C4-2B (cell line): ENCODE results near the gene FADS2.

Experiments used
- H3K27ac ChIP-seq: fragments of 450-650 bp; 2 replicates; pipeline ENCODE4 v1.5.1; 2017
- CTCF ChIP-seq: fragments of 450-650 bp; conservative IDR thresholded peaks from 2 replicates; pipeline ENCODE4 v1.5.1; 2017; ENCODE audit warnings: mild to moderate bottlenecking
- ZFX ChIP-seq: fragments of 450-650 bp; IDR thresholded peaks from 2 replicates; pipeline ENCODE4 v1.6.1; 2017

The FADS2 gene

GRCh38 chr11:61893981-61894380 lies 65.9 kb downstream of the FADS2 start:
- TF ChIP-seq CTCF: no peak
- TF ChIP-seq ZFX: no peak
- H3K27ac ChIP-seq: no peak overlapping the region

GRCh38 chr11:61895046-61895717 lies 67.1 kb downstream of the FADS2 start:
- no peak overlapping the region for H3K27ac ChIP-seq
- TF ChIP-seq ZFX (no peak), CTCF (no peak)

- H3K27ac ChIP-seq: no peak overlapping the region
- TF ChIP-seq ZFX: no peak
- no peak for TF ChIP-seq CTCF
These were observed 67.6 kb downstream of the FADS2 start for GRCh38 chr11:61895718-61896059.

GRCh38 chr11:61896665-61897386 lies 68.7 kb downstream of the FADS2 start:
- TF ChIP-seq ZFX (no peak), CTCF (no peak)
- no peak overlapping the region for H3K27ac ChIP-seq

- peak; percentile 94 for TF ChIP-seq CTCF
- TF ChIP-seq ZFX: no peak
- no peak overlapping the region for H3K27ac ChIP-seq
These were observed 69.5 kb downstream of the FADS2 start for GRCh38 chr11:61897387-61898246.

- no peak overlapping the region for H3K27ac ChIP-seq
- TF ChIP-seq CTCF (no peak), ZFX (no peak)
These were observed 70.1 kb downstream of the FADS2 start for GRCh38 chr11:61898247-61898582.
